Fibroblast of skin of right biceps (primary cell): Measurements from ENCODE around the gene AGAP5.
"Not testable (repeated sequence)": the region's sequence is repeated elsewhere in the genome, so short reads cannot be mapped to it uniquely, and the experiment has no call there.

Source experiments
- DNase-seq: peaks from one replicate; pipeline ENCODE4 v3.0.0-alpha.2; 2013

The AGAP5 gene

DNA sequence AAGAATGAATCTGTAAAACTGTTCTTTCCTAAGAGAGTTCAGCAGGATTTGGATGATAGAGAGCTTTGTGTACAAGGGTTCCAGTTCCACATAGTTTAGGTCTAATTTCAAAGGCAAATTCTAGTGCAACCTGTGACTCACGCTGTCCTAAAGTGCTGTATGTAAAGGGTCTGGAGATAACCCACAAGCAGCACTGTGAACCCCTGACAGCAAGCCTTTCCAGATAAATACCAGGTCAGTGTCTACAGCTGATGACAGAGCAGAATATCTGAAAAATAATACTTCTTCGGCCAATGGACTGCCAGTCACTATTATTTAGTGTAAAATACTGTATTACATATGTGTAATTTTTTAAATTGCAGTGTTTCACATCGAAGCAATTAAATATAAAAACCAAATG lies 16.0 kb upstream of the AGAP5 start:
- not testable (repeated sequence) for DNase-seq

DNA sequence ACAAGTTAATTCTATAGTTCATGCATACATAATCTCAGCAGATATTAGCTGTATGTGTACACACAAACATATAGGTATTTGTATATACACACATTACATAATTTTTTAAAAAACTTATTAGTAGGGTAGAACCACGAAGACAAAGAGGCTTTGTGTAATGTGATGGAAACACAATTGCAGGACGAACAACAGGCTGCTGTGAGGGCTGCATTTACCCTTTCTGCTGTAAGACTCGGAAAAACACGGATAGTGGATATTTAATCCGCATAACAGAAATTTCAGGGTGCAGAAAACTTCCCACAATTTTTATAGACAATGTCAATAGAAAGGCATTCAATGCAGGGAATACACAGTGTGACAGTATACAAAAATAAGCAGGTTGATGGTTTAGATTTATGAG lies 13.8 kb upstream of the AGAP5 start:
- not testable (repeated sequence) for DNase-seq

DNA sequence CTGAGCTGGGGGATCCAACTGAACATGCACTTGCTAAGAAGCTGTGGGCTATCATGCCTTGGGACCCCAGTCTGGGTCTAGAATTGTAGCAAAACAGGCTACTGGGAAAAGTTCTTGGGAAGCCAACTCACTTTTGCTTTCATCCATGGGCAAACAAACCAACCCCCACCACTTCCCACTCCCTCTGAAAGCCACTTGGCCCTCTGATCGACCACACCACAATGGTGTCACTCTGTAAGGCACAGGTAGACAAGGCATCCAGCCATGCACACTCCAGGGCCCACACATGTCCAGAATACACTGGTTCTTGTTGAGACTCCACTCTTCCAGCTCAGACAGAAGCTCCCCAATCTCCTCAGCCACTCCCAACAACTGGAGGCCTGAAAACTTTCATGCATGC lies 10.2 kb upstream of the AGAP5 start:
- DNase-seq: not testable (repeated sequence)

DNA sequence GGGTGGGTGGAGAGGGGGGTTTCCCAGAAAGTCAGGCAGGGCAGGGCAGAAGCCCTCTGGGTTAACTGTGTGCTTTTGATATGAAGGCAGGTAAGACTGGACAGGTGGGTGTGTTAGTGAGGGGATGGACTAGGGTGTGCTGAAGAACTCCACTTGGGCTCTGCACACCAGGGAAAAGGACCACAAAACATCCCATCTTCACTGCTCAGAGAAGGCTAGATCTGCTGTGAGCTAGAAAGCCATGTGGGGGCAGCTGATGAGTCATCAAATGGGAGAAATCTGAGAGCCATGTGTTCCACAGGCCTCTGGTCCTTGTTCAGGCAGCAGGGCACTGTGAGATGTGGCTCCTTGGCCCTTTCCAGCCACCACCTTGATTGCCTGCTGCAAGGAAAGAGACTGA lies 9.7 kb upstream of the AGAP5 start:
- DNase-seq: not testable (repeated sequence)

DNA sequence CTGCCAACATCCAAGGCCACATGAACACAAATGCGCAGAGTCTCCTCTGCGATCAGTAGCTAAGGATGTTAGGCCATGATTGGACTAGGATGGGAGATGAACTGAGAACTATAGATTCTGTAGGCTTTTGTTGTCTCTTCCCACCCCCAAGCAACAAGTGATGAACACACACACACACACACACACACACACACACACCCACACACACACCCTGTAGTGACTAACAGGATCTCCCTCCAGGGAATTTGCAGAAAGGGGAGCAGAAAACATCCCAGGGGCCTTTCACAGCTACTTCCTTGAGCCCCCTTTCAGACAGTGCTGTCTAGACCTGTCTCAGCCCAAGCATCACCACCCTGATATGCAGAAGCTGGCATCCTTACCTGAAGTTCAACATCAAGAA lies 8.6 kb upstream of the AGAP5 start:
- peak; percentile 11 for DNase-seq

DNA sequence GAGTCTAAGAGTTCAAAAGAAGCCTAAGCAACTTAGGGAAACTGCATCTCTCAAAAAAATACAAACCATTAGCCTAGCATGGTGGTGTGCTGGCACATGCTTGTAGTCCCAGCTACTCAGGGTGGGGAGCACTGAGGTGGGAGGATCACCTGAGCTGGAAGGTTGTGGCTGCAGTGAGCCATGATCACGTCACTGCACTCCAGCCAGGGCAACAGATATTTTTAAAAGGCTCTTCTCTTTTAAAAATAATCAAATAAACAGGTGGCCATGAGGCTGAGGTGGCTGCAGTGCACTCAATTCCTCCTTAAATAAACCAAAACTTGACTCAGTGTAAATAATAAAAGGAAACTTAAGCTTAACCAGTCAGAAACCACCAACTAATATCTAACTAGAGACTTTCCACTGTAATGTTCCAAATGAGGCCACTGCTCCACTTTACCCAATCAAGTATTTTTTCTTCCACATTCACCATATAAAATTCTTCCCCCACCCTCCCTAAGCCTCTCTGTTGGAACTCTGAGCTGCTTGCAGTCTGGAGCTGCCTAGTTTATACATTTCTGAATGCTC lies 7.7 kb upstream of the AGAP5 start:
- not testable (repeated sequence) for DNase-seq

DNA sequence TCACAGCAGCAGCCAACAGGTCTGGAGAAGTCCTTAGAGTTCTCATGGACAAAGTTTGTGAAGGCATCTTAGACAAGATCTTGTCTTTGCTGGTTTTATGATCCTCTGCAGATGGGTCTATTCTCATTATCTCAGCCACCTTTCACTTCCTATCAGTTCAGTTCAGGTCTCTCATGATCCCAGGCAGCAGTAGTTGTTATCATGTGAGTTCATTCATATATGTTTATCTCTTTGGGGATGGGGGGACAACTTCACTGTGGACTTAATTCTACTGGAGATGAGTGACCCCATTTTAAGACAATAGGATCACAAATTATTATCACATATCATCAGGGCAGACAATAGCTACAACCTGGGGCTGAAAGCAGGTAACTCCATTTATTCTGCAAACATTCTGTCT lies 6.0 kb upstream of the AGAP5 start:
- not testable (repeated sequence) for DNase-seq

DNA sequence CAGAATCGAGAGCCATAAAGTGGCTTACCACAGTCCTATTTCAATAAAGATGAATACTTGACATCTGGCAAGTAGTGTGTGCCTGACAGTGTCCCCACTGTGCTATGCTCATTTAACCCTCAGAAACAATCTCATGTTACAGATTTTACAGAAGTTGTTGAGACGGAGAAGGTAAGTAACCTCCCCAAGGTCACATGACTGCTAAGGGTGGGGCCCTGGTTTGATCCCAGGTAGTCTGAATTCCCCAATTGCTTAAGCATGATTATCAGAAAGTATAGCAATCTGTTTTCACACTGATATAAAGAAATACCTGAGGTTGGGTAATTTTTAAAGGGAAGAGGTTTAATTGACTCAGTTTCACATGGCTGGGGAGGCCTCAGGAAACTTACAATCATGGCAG lies 910 bp upstream of the AGAP5 start:
- not testable (repeated sequence) for DNase-seq

DNA sequence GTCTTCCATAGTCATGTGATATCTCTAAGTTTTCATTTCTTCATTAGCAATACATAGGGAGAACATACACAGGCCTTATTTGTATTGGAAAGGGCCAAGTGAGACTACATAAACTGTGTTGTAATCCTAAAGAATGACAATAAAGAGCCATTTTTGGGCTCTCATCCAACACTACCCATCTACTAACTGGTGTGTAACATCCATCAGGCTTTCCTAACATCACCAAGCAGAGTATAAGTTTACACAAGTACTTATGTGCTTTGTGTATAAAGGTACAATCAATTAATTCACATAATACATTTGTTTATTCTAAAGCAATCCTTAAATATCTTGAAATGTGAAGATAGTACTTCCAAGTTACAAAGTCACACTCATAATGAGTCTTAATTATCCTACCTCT lies 2.6 kb downstream of the AGAP5 start:
- DNase-seq: not testable (repeated sequence)

DNA sequence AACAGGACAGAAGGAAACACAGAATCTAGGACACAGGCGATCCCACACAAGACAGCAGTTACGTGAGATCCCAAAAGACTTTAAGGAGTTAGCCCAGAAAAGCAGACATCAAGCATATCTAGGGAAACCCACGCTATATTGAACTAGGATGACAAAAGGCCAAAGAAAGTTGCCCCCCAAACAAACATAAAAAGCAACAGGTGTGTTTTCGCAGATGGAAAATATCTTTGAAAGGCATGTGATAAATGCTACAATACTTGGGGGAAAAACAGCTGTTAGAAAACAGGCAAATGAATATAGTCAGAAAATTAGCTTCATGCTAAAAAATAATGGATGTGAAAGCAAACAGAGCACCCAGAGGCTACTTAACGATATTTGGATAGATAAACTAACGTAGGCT lies 7.2 kb downstream of the AGAP5 start:
- not testable (repeated sequence) for DNase-seq

DNA sequence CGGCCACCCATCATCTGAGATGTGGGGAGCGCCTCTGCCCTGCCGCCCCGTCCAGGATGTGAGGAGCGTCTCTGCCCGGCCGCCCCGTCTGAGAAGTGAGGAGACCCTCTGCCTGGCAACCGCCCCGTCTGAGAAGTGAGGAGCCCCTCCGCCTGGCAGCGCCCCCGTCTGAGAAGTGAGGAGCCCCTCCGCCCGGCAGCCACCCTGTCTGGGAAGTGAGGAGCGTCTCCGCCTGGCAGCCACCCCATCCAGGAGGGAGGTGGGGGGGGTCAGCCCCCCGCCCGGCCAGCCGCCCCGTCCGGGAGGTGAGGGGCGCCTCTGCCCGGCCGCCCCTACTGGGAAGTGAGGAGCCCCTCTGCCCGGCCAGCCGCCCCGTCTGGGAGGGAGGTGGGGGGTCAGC lies 8.3 kb downstream of the AGAP5 start:
- DNase-seq: not testable (repeated sequence)

DNA sequence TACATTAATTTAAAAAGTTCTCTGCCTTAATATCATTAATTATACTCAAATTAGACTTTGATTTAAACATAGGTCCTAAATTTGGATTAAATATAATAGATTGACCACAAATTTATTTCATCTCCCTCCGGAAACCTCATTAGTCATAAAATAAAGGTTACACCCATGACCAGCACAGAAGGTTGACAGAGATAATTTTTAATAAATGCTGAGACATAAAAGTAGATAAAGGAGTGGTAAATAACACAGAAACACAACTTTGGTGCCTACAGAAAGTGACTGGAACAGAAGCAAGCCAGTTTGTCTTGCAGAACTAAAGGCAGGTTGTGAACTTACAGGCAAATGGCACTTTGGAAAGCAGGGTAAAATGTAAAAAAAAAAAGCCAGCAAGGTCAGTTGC lies 10.3 kb downstream of the AGAP5 start:
- DNase-seq: not testable (repeated sequence)

DNA sequence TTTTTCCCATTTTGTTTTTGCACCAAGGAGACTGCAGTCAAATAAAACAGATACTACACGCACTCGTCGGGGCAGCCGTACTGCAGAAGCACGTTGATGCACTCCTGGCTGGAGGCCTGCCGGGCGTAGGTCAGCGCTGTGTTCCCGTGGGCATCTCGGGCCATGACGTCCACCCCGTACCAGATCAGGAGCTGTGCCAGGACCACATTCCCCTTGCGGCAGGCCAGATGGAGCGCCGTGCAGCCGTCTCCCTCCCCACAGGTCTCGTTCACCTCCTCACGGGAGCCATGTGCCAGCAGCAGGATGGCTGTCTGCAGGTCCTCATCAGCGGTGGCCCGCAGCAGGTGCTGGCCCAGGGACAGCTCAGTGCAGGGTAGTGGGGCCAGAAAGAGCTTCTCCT lies 23.4 kb downstream of the AGAP5 start:
- DNase-seq: not testable (repeated sequence)

DNA sequence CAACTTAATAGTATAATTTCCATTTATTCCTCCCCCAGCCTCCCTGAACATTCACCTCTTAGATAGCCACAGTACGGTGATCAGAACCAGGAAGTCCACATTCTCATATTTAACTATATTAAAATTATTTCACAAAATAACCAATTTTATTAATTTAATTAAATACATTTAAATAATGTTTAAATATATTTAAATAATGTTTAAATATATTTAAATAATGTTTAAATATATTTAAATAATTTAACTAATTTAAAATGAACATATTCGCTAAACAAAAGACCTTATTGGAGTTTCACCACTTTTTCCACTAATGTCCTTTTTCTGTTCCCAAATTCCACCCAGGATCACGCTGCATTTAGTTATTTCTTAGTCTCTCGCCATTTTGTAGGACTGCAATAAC lies 29.5 kb downstream of the AGAP5 start:
- not testable (repeated sequence) for DNase-seq

DNA sequence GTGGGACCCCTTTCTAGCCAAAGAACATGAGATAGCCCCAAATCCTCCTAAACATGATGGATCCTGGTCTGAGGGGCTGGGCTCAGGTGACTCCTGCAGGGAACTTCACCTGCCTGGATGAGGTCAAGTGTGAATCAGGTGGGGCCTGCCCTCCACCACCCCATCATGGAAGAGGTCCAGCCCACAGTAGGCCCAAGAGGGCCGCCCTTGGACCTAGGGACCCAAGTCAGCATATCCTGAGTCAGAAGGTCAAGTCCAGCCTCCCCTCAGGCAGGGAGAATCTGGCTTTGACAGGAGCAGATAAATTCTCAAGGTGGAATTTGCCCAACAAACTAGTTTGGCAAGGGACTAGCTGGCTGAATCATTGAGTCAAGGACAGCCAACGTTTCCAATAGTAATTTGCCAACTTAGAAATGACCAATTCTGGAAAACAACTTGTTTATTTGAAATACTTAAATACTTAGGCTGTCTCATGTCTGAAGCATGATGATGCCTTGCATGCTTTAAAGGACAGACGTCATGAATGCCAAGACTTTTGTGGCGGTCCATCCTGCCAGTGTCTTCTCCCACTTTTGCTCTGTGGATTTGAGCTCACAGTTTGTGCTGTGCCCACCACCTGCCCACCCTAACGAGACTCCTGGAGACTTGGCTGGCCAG lies 31.6 kb downstream of the AGAP5 start:
- DNase-seq: not testable (repeated sequence)

DNA sequence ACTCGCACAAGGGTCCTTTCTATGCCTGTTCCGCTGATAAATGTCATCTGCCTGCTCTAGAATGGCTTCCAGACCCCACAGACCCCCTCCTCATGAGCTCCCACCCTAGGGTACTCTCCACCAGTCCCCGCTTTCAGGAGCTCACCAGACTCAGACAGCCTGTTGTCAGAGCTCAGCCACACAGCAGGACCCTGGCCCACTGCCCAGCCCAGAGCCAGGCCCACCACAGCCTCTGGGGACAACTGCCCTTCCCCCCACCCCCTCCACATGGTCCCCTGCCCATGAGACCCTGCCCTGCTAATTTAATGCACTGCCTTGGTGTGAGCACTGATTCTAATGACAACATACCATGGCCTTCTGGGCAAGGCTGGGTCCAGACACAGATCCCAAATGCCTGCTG lies 32.3 kb downstream of the AGAP5 start:
- not testable (repeated sequence) for DNase-seq

DNA sequence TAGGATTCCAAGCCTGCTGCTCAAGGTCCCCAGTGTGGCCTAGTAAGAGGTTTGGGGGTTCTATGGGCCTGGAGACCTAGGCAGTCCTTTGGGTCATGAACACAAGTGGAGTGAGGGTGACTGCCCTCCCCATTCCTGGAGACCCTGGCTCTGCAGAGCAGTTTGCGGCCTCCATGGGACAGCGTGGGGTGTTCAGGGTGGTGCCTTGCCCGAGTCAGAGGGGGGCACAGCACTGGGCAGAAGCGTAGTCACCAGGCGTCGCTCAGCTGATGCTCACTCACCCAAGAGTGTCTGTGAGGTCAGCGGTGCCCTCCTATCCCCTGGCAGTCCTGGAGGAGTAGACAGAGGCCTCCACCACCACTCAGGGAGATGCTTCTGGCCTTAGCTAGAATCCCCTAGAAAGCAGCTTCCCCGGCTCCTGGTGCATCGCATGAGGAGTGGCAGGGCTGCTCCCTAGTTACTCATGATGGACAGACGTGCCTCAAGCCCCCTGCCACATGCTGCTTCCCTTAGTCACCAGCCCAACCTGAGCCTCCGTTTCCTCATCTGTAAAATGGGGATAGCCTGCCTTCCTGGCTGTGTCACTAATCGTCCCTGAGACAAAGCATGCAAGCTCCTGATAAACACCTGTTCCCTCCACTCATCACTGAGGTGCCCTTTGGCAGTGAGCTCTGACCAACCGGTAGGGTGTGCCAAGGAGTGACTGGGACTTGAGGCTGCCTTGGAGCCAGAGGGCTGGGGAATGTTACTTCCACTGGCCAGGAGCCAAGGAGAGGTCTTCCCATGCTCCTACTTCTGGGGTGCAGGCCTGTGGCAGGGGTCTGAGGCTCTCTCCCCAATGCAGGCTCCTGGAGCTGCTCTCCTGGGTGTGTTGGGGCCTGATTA lies 33.5 kb downstream of the AGAP5 start:
- not testable (repeated sequence) for DNase-seq

DNA sequence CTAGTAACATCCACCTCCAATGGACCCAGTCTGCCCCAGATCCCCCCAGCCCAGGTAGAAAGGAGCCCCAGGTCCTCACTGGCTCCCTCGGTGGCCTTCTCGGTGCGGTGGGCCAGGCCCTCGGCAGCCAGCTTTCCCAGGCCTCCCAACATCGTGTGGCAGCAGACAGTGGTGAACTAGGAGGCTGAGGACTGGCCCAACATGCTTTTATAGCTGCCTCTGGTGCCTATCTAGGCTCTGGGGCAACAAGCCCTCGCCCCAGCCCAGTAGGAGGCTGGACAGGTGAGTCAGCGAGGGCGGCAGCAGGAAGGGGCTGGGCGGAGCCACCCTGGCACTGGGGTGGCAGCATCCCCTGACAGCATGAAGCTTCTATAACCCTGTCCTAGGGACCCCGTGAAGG lies 34.3 kb downstream of the AGAP5 start:
- DNase-seq: not testable (repeated sequence)

DNA sequence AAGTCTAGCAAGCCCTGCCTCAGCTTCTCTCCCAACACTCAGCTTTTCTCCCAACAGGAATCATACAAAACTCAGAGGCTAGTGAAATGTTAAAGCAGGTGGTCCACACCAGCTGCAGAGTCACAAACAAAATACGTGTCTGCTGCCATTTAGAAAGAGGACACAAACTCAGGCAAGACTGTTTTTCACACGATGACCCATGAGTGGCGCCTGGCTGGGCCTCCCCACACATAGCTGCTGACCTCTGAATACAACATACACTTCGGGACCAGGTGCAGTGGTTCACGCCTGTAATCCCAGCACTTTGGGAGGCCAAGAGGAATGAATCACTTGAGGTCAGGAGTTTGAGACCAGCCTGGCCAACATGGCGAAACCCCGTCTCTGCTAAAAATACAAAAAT lies 35.2 kb downstream of the AGAP5 start:
- not testable (repeated sequence) for DNase-seq

DNA sequence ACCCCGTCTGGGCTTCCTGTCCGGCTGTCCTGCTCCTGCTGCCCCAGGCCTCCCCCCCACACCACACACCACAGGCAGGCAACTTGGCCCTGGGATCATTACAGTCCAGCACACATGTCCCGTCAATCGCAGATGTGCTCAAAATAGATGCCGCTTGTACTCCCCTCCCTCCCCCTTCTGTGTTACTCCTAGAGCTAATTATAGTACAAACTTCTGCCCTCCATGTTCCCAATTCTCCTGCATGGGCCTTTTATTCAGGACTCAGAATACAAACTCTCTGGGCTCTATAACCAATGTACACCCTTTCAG lies 42.0 kb downstream of the AGAP5 start, which contains the start of gene SYNPO2L:
SYNPO2L (minus strand) TSS at position 40 of the 309 bp plus-strand sequence. CDS start 107 bp downstream, outside the sequence.
- no peak for DNase-seq

DNA sequence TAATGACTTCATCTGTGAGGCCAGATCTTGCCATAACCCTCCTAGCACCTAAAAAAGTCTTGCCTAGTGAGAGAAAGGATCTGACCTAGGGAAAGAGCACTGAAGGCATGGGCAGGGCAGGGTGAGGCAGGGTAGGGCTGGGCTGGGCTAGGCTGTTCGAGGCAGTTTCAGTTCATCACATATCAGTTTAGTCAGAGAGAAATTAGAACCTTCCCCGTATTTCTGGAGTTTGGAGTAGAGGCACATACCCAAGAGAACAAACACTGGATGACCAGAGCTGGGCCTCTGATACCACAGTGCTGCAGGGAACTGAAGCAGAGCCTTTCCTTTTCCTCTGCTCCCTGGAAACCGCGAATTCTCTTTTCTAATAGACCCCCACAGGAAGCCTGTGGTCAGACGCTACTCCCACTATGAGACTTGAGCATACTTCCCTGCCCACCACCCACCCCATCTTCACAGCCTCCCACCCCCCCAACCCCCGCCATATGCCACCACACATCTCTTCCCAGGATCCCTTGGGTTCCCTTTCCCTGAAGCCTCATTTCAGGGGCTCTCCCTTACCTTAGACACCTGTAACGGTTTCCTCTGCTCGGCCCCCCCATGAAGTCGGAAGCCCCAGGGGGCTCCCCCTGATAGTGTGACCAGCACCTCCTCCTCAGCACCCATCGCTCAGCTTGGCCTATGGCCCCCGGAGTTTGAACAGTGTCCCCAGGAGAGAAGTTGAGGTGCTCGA lies 42.5 kb downstream of the AGAP5 start:
- DNase-seq: peak; percentile 24

DNA sequence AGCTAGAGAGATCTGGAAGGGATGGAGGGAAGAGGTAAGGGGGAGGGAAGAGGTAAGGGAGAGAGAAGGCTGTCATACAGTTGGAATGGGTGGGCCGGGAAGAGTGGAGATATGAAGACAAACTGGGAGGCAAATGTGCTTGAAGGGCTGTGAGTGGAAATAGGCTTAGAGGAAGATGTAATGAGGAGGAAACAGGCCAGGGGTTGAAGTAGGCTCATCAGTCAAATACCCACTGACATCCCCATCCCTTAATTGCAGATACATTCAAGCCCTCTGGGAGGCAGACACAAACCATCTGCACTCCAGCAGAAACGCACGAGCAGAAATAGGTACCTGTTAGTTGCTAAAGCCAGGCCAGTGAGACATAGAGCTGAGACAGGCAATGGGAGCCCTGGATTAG lies 44.2 kb downstream of the AGAP5 start:
- peak; percentile 40 for DNase-seq

DNA sequence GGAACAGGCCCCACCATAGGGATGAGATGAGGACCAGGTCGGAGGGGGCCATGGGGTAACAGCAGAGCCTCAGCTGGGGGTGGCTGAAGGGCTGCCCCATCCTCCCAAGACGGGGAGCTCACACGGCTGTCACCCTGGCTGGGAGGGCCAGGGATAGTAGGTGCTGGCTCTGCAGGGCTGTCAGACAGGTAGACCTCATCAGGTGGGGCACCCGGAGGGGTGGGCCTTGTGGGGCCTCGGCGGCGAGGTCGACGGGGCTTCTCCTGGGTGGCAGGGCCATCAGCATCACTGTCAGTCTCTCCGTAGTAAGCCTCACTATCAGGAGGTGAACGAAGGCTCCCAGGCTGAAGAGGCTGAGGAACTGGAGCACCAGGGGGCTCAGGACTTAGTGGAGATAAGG lies 44.7 kb downstream of the AGAP5 start:
- no peak for DNase-seq
